ENCODE data around the gene ZDHHC11. TPM values are rescaled to one million over a fixed set of nuclear protein-coding genes. Genes with fewer than 3 reads are reported as not detected.
A peak's percentile ranks its signal among the peaks of the same experiment; 100 is the strongest.
"Not testable (repeated sequence)": the region's sequence is repeated elsewhere in the genome, so short reads cannot be mapped to it uniquely, and the experiment has no call there.

Gene ZDHHC11
- total RNA-seq, 4 donors from 2014 or later, result 1.1 to 7.0 (median 3.3) TPM

GRCh38 chr5:771841-772546 lies 78.8 kb downstream of the ZDHHC11 start:
- intact Hi-C loops (cut with DNase I), result not testable (repeated sequence)

GRCh38 chr5:771087-771781 lies 79.6 kb downstream of the ZDHHC11 start:
- DNase-seq; intact Hi-C loops (cut with DNase I): not testable (repeated sequence)
- 67 to 89% methylated on average over 5 to 7 of the region's 19 CpGs for WGBS, 2 donors

More at GRCh38 chr5:771841-772546, 78.8 kb downstream of the ZDHHC11 start:
- H3K4me3 ChIP-seq, H3K4me1 ChIP-seq, H3K27me3 ChIP-seq, H3K9me3 ChIP-seq, DNase-seq, H3K27ac ChIP-seq, H3K36me3 ChIP-seq: not testable (repeated sequence)
- 81% methylated on average over 5 of the region's 31 CpGs; no CpG with 5 or more reads in 1 of the 2 donors for WGBS, 2 donors

GRCh38 chr5:770585-770984 lies 80.2 kb downstream of the ZDHHC11 start:
- peaks cover 0 to 15% (median 0%) of the 10 kb centered on the region in 3 donors for H3K36me3 ChIP-seq
- H3K4me3 ChIP-seq; H3K27me3 ChIP-seq; intact Hi-C loops (cut with DNase I); DNase-seq; H3K4me1 ChIP-seq; H3K27ac ChIP-seq; H3K9me3 ChIP-seq: not testable (repeated sequence)
- no CpG with 5 or more reads among the region's 10 CpGs for WGBS, 2 donors

More at GRCh38 chr5:771087-771781, 79.6 kb downstream of the ZDHHC11 start:
- H3K4me3 ChIP-seq, H3K9me3 ChIP-seq, H3K27ac ChIP-seq, H3K4me1 ChIP-seq, H3K36me3 ChIP-seq, H3K27me3 ChIP-seq: not testable (repeated sequence)

- 92 to 95% methylated on average over 14 to 26 of the region's 29 CpGs for WGBS, 2 donors
- H3K4me3 ChIP-seq; DNase-seq; H3K4me1 ChIP-seq; H3K27me3 ChIP-seq; intact Hi-C loops (cut with DNase I); H3K27ac ChIP-seq; H3K9me3 ChIP-seq: not testable (repeated sequence)
- peaks cover 0 to 18% (median 0%) of the 10 kb centered on the region in 3 donors for H3K36me3 ChIP-seq
These were observed 81.2 kb downstream of the ZDHHC11 start for GRCh38 chr5:769485-770145.

GRCh38 chr5:766666-767431 lies 83.9 kb downstream of the ZDHHC11 start:
- Histone ChIP-seq H3K9me3 (no peaks in the 10 kb centered on the region), H3K36me3 (peaks cover 0 to 18% (median 0%) of the 10 kb centered on the region in 3 donors), H3K27me3 (no peaks in the 10 kb centered on the region), H3K4me1 (peaks cover 0 to 15% (median 8%) of the 10 kb centered on the region in 3 donors), H3K4me3 (no peak overlapping the region), H3K27ac (no peak overlapping the region)
- TF ChIP-seq CTCF (IDR thresholded peaks at IDR 0.05) (no peak), POLR2A (IDR thresholded peaks at IDR 0.05) (no peak)
- WGBS, 2 donors, result 84 to 88% methylated on average over 18 to 30 of the region's 32 CpGs
- intact Hi-C loops (cut with DNase I), result no loop called here
- DNase-seq, result no peak

- H3K4me1 ChIP-seq, result peaks cover 0 to 20% (median 9%) of the 10 kb centered on the region in 3 donors
- no peaks in the 10 kb centered on the region for H3K27me3 ChIP-seq
- intact Hi-C loops (cut with DNase I), result no loop called here
- 80 to 88% methylated on average over 10 to 14 of the region's 18 CpGs for WGBS, 2 donors
- peaks cover 0 to 18% (median 0%) of the 10 kb centered on the region in 3 donors for H3K36me3 ChIP-seq
- H3K27ac ChIP-seq, result no peak overlapping the region
- no peak for DNase-seq
- TF ChIP-seq CTCF (IDR thresholded peaks at IDR 0.05) (no peak), POLR2A (IDR thresholded peaks at IDR 0.05) (peak in 1 of 4 donors; percentile 3)
- no peak overlapping the region for H3K4me3 ChIP-seq
- no peaks in the 10 kb centered on the region for H3K9me3 ChIP-seq
These were observed 84.7 kb downstream of the ZDHHC11 start for GRCh38 chr5:765948-766631.

All from esophagus squamous epithelium (tissue), 5 donors.